Neural progenitor cell (in vitro differentiated cells): ENCODE results near the gene TMEM35B. TPM values are rescaled to one million over a fixed set of nuclear protein-coding genes. Genes with fewer than 3 reads are reported as not detected.
"Not testable (repeated sequence)": the region's sequence is repeated elsewhere in the genome, so short reads cannot be mapped to it uniquely, and the experiment has no call there.

ENCODE experiments used
- DNase-seq: peaks from one replicate; pipeline ENCODE4 v3.0.0-alpha.2; 2016; ENCODE audit warnings: low spot score
- H2AFZ ChIP-seq: fragments of 200-600 bp; sonication (generic); replicated peaks from 2 replicates; pipeline ENCODE4 v1.6.1; 2016; ENCODE audit warnings: antibody characterized with exemption
- H3F3A ChIP-seq: fragments of 200-600 bp; sonication (generic); 2 replicates; pipeline ENCODE4 v1.6.1; 2016; ENCODE audit warnings: antibody characterized with exemption, low read depth
- H3K27ac ChIP-seq: fragments of 200-600 bp; sonication (generic); 2 replicates; pipeline ENCODE4 v1.5.1; 2016; ENCODE audit warnings: mild to moderate bottlenecking
- H3K27me3 ChIP-seq: fragments of 200-600 bp; sonication (generic); 2 replicates; pipeline ENCODE4 v1.6.1; 2016; ENCODE audit warnings: mild to moderate bottlenecking, moderate library complexity
- H3K36me3 ChIP-seq: fragments of 200-600 bp; sonication (generic); 2 replicates; pipeline ENCODE4 v1.5.1; 2016
- H3K4me1 ChIP-seq: fragments of 200-600 bp; sonication (generic); 2 replicates; pipeline ENCODE4 v1.6.1; 2016; ENCODE audit warnings: mixed run types
- H3K4me2 ChIP-seq: fragments of 200-600 bp; sonication (generic); 2 replicates; pipeline ENCODE4 v1.6.1; 2016
- H3K4me3 ChIP-seq: fragments of 200-600 bp; sonication (generic); 2 replicates; pipeline ENCODE4 v1.5.1; 2016
- H3K79me2 ChIP-seq: fragments of 200-600 bp; sonication (generic); 2 replicates; pipeline ENCODE4 v1.6.1; 2016; ENCODE audit warnings: low read depth
- H3K9ac ChIP-seq: fragments of 200-600 bp; sonication (generic); 2 replicates; pipeline ENCODE4 v1.6.1; 2016
- H3K9me3 ChIP-seq: fragments of 200-600 bp; sonication (generic); 2 replicates; pipeline ENCODE4 v1.5.1; 2016; ENCODE audit warnings: low read depth
- H4K20me1 ChIP-seq: fragments of 200-600 bp; sonication (generic); 2 replicates; pipeline ENCODE4 v1.6.1; 2016; ENCODE audit warnings: low read depth
- H3K27ac Mint-ChIP-seq: 3 replicates; pipeline ENCODE4 v1.8.0; 2021; ENCODE audit warnings: mixed read lengths
- H3K27me3 Mint-ChIP-seq: 2 replicates; pipeline ENCODE4 v1.8.0; 2022; ENCODE audit warnings: low read depth, mild to moderate bottlenecking, inconsistent platforms, moderate library complexity, mixed read lengths; ENCODE audit not compliant: insufficient read depth
- H3K36me3 Mint-ChIP-seq: 3 replicates; pipeline ENCODE4 v1.8.0; 2021; ENCODE audit warnings: mixed read lengths
- H3K4me1 Mint-ChIP-seq: 3 replicates; pipeline ENCODE4 v1.8.0; 2021; ENCODE audit warnings: mixed read lengths
- H3K4me3 Mint-ChIP-seq: 3 replicates; pipeline ENCODE4 v1.8.0; 2021; ENCODE audit warnings: mild to moderate bottlenecking, moderate library complexity, mixed read lengths
- H3K9me3 Mint-ChIP-seq: 3 replicates; pipeline ENCODE4 v1.8.0; 2020; ENCODE audit warnings: mixed read lengths
- CTCF ChIP-seq: fragments of 200-600 bp; sonication (generic); IDR thresholded peaks from 2 replicates; pipeline ENCODE4 v1.5.1; 2017; ENCODE audit warnings: antibody characterized with exemption, mild to moderate bottlenecking
- EZH2 ChIP-seq: fragments of 200-600 bp; sonication (generic); IDR thresholded peaks from 2 replicates; pipeline ENCODE4 v1.6.1; 2017; ENCODE audit warnings: antibody characterized with exemption, mild to moderate bottlenecking, moderate library complexity
- EZH2phosphoT487 ChIP-seq: fragments of 200-600 bp; sonication (generic); IDR thresholded peaks from 2 replicates; pipeline ENCODE4 v1.6.1; 2017; ENCODE audit warnings: antibody characterized with exemption
- total RNA-seq: library from RNA; depleted of rRNA; stranded (reverse); fragments of >200 nt; gene quantifications from 2 replicates; pipeline ENCODE4 v1.2.3, GENCODE V29; 2015; ENCODE audit warnings: low replicate concordance

The TMEM35B gene
- total RNA-seq, 1 donor from 2014 or later = 17.7 TPM

- no peak for DNase-seq
- no peaks in the 10 kb centered on the region for H3K4me1 Mint-ChIP-seq
- no peak overlapping the region for H3K27ac ChIP-seq
- H3K9ac ChIP-seq = no peak overlapping the region
- no peak overlapping the region for H2AFZ ChIP-seq
- H3K4me1 ChIP-seq = no peaks in the 10 kb centered on the region
- no peak overlapping the region for H3K27ac Mint-ChIP-seq
- peaks cover 8% of the 10 kb centered on the region for H3F3A ChIP-seq
- no peaks in the 10 kb centered on the region for H3K36me3 ChIP-seq
- H4K20me1 ChIP-seq = no peaks in the 10 kb centered on the region
- peaks cover 11% of the 10 kb centered on the region for H3K27me3 ChIP-seq
- TF ChIP-seq EZH2 = no peak
- no peak for TF ChIP-seq EZH2phosphoT487
- no peak for TF ChIP-seq CTCF
- no peaks in the 10 kb centered on the region for H3K79me2 ChIP-seq
- no peaks in the 10 kb centered on the region for H3K27me3 Mint-ChIP-seq
- H3K9me3 Mint-ChIP-seq = peaks cover 4% of the 10 kb centered on the region
- H3K4me3 Mint-ChIP-seq = no peak overlapping the region
- H3K4me2 ChIP-seq = no peak overlapping the region
- H3K9me3 ChIP-seq = no peaks in the 10 kb centered on the region
- no peak overlapping the region for H3K4me3 ChIP-seq
- no peaks in the 10 kb centered on the region for H3K36me3 Mint-ChIP-seq
Measured at GRCh38 chr1:34965597-34965996, 19.6 kb downstream of the TMEM35B start.

DNA sequence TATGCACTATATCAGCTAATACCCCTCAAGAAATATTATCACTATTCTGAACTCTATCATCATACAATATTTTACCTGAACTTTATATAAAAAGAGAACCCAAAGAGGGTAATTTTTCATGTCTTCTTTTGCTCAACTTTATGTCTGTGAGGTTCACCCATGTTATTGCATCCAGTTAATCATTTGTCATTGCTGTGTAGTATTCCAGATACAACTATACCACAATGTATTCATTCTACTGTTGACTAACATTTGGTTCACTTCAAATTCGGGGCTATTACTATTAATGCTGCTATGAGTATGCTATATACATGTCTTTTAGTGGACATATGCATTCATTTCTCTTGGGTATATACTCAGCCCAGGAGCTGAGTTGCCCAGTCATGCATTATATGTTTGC is 34.7 kb downstream of the TMEM35B start:
- Histone ChIP-seq H3K27me3 (no peaks in the 10 kb centered on the region), H3K27ac (no peak overlapping the region), H3K9me3 (no peaks in the 10 kb centered on the region), H3K9ac (no peak overlapping the region), H4K20me1 (no peaks in the 10 kb centered on the region), H3K4me3 (no peak overlapping the region), H3K4me2 (no peak overlapping the region), H3F3A (no peaks in the 10 kb centered on the region), H3K36me3 (no peaks in the 10 kb centered on the region), H3K79me2 (no peaks in the 10 kb centered on the region), H2AFZ (no peak overlapping the region), H3K4me1 (no peaks in the 10 kb centered on the region)
- no peaks in the 10 kb centered on the region for H3K4me1 Mint-ChIP-seq
- no peak overlapping the region for H3K27ac Mint-ChIP-seq
- H3K36me3 Mint-ChIP-seq = peaks cover 2% of the 10 kb centered on the region
- peaks cover 4% of the 10 kb centered on the region for H3K9me3 Mint-ChIP-seq
- TF ChIP-seq CTCF = no peak
- TF ChIP-seq EZH2phosphoT487 = no peak
- no peak for TF ChIP-seq EZH2
- no peak for DNase-seq
- peaks cover 5% of the 10 kb centered on the region for H3K27me3 Mint-ChIP-seq
- H3K4me3 Mint-ChIP-seq = no peak overlapping the region

GRCh38 chr1:34948739-34949138 is 36.4 kb downstream of the TMEM35B start:
- not testable (repeated sequence) for H3K36me3 Mint-ChIP-seq, H3K9me3 ChIP-seq, H3K27ac ChIP-seq, H2AFZ ChIP-seq, H3F3A ChIP-seq, H3K4me1 ChIP-seq, H3K4me3 ChIP-seq, H4K20me1 ChIP-seq, H3K27me3 ChIP-seq, H3K79me2 ChIP-seq, H3K4me2 ChIP-seq, H3K4me1 Mint-ChIP-seq, H3K4me3 Mint-ChIP-seq, H3K27me3 Mint-ChIP-seq, H3K36me3 ChIP-seq, H3K27ac Mint-ChIP-seq, DNase-seq, H3K9me3 Mint-ChIP-seq, H3K9ac ChIP-seq

DNA sequence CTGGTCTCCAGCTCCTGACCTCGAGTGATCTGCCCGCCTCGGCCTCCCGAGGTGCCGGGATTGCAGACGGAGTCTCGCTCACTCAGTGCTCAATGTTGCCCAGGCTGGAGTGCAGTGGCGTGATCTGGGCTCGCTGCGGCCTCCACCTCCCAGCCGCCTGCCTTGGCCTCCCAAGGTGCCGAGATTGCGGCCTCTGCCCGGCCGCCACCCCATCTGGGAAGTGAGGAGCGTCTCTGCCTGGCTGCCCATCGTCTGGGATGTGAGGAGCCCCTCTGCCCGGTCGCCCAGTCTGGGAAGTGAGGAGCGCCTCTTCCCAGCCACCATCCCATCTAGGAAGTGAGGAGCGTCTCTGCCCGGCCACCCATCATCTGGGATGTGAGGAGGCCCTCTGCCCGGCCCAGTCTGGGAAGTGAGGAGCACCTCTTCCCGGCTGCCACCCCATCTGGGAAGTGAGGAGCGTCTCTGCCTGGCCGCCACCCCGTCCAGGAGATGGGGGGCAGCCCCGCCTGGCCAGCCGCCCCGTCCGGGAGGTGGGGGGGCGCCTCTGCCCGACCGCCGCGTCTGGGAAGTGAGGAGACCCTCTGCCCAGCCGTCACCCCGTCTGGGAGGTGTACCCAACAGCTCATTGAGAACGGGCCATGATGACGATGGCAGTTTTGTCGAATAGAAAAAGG is 37.4 kb downstream of the TMEM35B start:
- not testable (repeated sequence) for H3K79me2 ChIP-seq, H3K36me3 ChIP-seq, H3F3A ChIP-seq, H3K36me3 Mint-ChIP-seq, H3K4me3 Mint-ChIP-seq, H4K20me1 ChIP-seq, H2AFZ ChIP-seq, H3K27me3 Mint-ChIP-seq, H3K27ac ChIP-seq, H3K4me1 Mint-ChIP-seq, DNase-seq, H3K4me2 ChIP-seq, H3K9me3 ChIP-seq, H3K9ac ChIP-seq, H3K4me3 ChIP-seq, H3K4me1 ChIP-seq, H3K27ac Mint-ChIP-seq, H3K9me3 Mint-ChIP-seq
- peaks cover 12% of the 10 kb centered on the region for H3K27me3 ChIP-seq
